Activated CD4-positive, alpha-beta T cell treated with anti-CD3 and anti-CD28 coated beads for 4 hours (primary cell): ENCODE measurements around the gene TPPP.

Experiments
- DNase-seq, 2 donors: peaks; one replicate each; pipeline ENCODE4 v3.0.0-alpha.2; 2020

Gene TPPP

GRCh38 chr5:664343-664993 lies 28.7 kb downstream of the TPPP start:
- no peak for DNase-seq

- no peak for DNase-seq
Measured at GRCh38 chr5:663436-664342, 29.5 kb downstream of the TPPP start.

GRCh38 chr5:662751-663435 lies 30.3 kb downstream of the TPPP start:
- no peak for DNase-seq

GRCh38 chr5:661891-662750 lies 31.0 kb downstream of the TPPP start:
- DNase-seq: no peak

- no peak for DNase-seq
Measured at GRCh38 chr5:660491-661030, 32.6 kb downstream of the TPPP start.

- no peak for DNase-seq
Measured at GRCh38 chr5:659496-660263, 33.5 kb downstream of the TPPP start.

- DNase-seq: no peak
Measured at GRCh38 chr5:658103-658502, 35.0 kb downstream of the TPPP start.

- no peak for DNase-seq
Measured at GRCh38 chr5:657570-657969, 35.6 kb downstream of the TPPP start.

GRCh38 chr5:655406-655805 lies 37.7 kb downstream of the TPPP start:
- no peak for DNase-seq

- DNase-seq: no peak
Measured at GRCh38 chr5:654071-654778, 38.9 kb downstream of the TPPP start.

GRCh38 chr5:652773-653350 lies 40.3 kb downstream of the TPPP start:
- no peak for DNase-seq

GRCh38 chr5:652023-652515 lies 41.1 kb downstream of the TPPP start:
- DNase-seq: no peak

GRCh38 chr5:651296-652022 lies 41.7 kb downstream of the TPPP start:
- DNase-seq: no peak

GRCh38 chr5:647727-648126 lies 45.4 kb downstream of the TPPP start:
- DNase-seq: no peak

- DNase-seq: no peak
Measured at GRCh38 chr5:647311-647710, 45.8 kb downstream of the TPPP start.

GRCh38 chr5:646396-647201 lies 46.6 kb downstream of the TPPP start:
- no peak for DNase-seq

GRCh38 chr5:645421-645820 lies 47.7 kb downstream of the TPPP start:
- no peak for DNase-seq

- no peak for DNase-seq
Measured at GRCh38 chr5:644971-645370, 48.2 kb downstream of the TPPP start.

GRCh38 chr5:644509-644908 lies 48.6 kb downstream of the TPPP start:
- DNase-seq: no peak
